Ammon's horn (tissue), 1 donor: ENCODE measurements around the gene ADIG.

Experiments
- DNase-seq: peaks from one replicate; pipeline ENCODE4 v3.0.0-alpha.2; 2016; ENCODE audit warnings: low spot score

ADIG gene

GRCh38 chr20:38581013-38581412 lies at the start of gene ADIG:
Gene ADIG (plus strand): TSS chr20:38581197. CDS start chr20:38581251, 54 bp downstream.
- peak; percentile 87 for DNase-seq

- DNase-seq: peak; percentile 32
Observed at GRCh38 chr20:38534756-38535155, 46.2 kb upstream of the ADIG start.

DNA sequence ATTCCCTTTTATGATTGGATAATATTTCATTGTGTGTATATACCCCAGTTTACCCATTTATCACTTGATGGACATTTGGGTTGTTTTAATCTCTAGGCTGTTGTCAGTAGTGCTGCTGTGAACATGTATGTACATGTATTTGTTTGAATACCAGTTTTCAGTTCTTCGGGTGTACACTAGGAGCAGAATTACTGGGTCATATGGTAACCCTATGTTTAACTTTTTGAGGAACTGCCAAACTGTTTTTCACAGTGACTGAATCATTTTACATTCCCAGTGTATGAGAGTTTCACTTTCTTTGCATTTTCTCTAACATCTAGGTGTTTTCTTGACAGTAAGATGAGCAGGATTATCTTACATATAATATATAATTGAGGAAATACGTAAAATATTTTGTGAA lies 44.7 kb upstream of the ADIG start:
- no peak for DNase-seq

GRCh38 chr20:38537176-38537575 lies 43.8 kb upstream of the ADIG start:
- DNase-seq: no peak

DNA sequence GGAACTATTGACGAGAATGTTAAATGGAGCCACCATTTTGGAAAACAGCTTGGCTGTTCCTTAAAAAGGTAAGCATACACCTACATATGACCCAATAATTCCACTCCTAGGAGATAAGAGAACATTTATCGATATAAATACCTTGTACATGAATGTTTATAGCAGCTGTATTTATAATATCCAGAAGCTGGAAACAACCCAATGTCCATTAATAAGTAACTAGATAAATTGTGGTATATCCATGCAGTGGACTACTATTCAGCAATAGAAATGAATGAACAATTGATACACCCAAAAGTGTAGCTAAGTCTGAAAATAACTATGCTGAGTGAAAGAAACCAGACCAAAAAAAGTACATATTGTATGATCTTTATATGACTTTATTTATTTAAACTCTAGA lies 42.2 kb upstream of the ADIG start:
- no peak for DNase-seq

DNA sequence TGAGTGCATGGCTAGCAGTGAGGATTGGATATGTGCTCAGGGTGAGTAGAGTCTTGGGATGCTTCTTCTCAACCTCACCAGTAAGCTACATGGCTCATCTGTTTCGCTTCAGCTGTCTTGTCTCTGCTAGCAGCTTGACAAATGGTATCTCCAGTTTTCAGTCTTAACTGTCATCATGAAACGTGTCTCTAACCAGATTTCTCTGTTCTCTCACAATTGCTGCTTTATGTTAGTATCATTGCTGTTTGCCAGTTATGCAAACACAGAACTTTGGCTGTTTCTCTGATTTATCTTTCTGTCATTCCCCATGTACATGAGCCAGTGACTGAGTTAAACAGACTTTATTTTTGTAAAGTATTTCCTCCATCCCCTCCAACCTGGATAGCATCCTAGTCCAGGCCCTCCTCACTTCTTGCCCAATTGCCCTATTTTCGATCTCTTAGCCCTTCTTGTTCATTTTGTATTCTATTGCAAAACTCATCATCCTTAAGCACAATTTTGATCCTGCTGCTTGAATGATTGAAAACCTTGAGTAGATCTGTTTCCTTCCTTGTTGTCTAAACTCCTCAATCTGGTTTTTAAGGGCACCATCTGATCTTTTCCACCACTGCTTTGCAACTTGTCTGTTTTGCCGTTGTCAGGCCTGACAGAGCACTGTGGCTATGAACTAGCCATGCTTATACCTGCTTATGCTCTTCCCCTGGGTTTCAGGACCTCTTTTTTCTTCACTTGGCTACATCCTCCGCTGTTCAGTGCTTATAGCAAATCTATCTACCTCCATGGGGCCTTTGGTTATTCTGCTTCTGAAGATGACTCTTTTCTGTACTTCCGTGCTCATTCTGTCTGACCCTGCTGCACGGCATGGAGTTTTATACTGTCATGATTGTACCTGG lies 37.7 kb upstream of the ADIG start:
- DNase-seq: peak; percentile 66

GRCh38 chr20:38545771-38546170 lies 35.2 kb upstream of the ADIG start:
- no peak for DNase-seq

DNA sequence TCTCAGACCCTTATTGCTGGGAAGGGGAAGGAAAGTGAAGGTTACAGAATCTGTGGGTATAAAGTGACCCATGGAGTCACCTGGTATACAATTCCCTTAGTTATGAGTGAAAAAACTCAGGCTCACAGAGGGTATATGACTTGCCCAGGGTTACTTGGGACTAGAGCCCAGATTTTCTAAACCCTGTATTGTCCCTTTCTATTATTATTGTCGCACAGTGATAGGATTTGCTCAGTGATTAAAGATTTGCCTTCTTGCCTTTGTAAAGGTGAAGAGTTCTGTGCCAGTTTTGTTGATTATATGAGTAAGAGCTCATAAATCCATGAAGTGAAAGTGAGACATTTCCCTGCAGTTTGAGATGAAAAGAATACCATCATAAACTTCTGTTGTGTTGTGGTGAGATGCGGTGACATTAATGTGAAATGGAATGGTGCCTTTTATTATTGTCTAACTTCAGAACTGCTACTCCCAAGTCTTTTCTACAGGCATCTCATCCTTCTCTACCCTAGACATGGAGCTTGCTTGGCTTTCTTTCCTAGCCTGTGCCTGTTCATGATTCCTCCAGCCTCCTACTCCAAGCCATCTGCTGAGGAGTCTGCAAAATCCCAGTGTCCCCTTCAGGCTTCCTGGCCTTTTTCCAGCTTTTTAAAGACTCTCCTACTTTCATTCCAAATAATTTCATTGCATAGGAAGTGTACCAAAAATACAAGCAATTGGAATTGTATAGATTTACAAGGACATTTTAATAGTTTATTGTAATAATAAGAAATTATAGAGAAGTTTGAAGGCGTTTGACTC lies 33.5 kb upstream of the ADIG start:
- peak; percentile 7 for DNase-seq

DNA sequence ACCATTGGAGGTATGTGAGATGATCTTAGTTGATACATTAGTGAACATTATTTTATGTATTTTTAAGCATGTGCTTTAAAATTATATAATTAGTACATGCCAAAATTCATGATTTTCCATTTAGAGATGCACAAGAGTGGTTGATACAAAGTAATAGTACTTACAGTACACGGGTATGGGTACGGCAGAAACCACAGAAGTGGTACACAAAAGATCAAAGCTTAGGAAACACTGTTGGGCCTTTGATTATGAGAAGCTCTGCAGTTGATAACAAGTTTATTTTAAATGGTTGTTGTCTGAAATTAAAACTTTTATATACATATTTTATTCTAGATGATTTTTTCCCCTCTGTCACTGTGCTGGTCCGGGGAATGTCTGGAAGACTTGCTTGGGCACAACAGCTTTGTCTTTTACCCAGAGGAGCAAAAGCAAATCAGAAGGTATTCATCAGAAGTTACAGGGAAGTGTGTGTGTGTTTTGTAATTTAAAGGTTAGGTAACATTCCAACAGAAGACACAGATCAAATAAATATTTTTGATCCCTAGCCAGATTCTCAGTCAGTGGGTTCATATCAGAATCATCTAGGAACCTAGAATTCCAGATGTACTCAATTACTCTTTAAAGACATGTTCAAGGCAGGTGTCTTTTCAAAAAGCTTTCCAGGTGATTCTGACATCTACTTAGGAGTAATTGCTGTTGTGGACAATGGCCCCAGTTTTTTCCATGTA lies 32.5 kb upstream of the ADIG start:
- DNase-seq: no peak

- no peak for DNase-seq
Observed at GRCh38 chr20:38550274-38550673, 30.7 kb upstream of the ADIG start.

DNA sequence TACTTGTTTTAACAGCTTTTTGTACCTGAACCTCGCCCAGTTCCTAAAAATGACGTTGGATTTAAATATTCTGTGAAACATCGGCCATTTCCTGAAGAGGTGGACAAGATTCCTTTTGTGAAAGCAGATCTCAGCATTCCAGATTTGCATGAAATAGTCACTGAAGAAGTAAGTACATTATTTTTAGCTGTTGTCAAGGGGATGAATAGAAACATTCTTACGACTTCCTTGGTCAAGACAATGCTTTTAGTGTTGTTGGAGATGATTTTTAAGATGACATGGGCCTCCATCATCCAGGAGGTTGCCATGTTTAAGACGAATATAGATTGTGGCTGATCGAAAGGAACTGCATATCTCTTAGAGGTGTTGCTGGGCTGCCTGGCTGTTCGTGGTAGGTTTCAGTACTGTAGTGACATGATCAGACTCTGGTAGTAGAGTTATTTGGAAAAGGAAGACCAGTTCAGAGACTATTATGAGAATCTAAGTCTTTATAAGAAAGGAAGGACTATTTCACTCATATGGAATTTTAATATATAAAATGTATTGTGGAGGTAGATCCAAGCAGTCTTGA lies 29.9 kb upstream of the ADIG start:
- no peak for DNase-seq

GRCh38 chr20:38554986-38555385 lies 26.0 kb upstream of the ADIG start:
- DNase-seq: no peak

- DNase-seq: no peak
Observed at GRCh38 chr20:38555395-38555794, 25.6 kb upstream of the ADIG start.

DNA sequence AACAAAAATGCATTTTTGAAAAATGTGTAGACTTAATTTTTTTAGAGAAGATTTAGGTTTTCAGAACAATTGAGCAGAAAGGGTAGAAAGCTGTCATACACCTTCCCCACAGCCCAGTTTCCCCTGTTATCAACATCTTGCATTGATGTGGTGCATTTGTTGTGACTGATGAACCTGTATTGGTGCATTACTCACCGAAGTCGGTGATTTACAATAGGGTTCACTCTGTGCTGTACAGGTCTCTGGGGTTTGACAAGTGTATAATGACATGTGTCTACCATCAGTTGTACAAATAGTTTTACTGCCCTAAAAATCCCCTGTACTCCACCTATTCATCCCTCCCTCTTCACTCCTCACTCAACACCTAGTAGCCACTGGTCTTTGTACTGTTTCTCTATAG lies 23.8 kb upstream of the ADIG start:
- DNase-seq: no peak

DNA sequence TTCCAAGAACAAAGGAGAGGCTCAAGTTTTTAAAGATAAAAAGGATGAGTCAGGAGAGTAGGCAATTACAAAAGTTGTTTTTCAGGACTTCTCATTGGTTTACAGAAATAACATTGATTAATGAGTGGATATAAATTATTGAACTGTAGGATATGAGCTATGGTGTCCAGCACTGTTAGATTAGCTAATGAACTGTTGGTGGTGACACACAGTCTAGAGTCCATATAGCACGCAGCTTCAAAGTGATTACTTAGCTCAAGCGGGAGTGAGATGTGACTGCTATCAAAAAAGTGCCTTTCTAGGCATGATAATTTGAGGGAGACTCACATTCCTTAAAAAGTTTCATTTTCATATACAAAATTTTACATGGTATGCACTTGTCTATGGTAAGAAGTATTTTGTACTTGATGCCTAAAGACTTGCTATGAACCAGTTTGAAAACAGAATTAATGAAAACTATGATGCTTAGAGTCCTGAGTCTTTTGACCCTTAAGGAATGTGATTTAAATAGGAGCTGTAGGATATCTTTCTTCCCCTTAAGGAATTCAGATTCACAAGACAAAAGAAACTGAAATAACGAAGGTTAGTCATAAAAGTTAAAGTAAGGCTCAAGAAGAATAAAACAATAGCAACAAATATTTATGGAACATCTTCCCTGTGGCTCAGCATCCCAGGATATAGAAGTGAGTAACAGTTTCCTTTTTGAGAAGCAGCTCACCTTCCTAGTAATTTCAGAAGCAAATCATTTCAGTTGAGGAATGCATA lies 22.2 kb upstream of the ADIG start:
- no peak for DNase-seq

GRCh38 chr20:38559764-38560163 lies 21.2 kb upstream of the ADIG start:
- no peak for DNase-seq

- DNase-seq: no peak
Observed at GRCh38 chr20:38563802-38564431, 17.1 kb upstream of the ADIG start.

DNA sequence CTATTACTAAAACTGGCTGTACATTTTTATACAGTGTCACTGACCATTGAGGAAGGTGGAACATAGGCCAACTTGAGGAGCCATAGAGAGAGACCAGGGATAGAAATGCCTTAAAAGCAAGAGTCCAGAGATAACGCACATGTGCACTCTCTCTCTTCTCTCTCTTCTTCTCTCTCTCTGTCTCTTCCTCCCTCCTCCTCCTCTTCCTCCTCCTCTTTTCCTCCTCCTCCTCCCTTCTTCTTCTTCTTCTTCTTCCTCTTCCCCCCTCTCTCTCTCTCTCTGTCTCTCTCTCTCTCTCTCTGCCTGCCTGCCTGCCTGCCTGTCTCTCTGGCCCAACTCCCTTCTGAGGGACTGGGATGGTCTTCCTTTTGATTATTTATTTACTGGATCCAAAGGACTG lies 16.3 kb upstream of the ADIG start:
- DNase-seq: no peak

GRCh38 chr20:38566036-38566598 lies 14.9 kb upstream of the ADIG start:
- DNase-seq: no peak

GRCh38 chr20:38569747-38570525 lies 11.1 kb upstream of the ADIG start:
- DNase-seq: no peak
